GM18873 (cell line): ENCODE results near the gene SUSD1.

Source experiments
- ATAC-seq: cut with Tn5 transposase; IDR thresholded peaks from one replicate; pipeline ENCODE4 v1.9.1; 2021; ENCODE audit warnings: mild to moderate bottlenecking, moderate library complexity, moderate number of reproducible peaks; ENCODE audit not compliant: unreplicated experiment, low FRiP score

The SUSD1 gene

GRCh38 chr9:112174222-112174964 is 704 bp downstream of the SUSD1 start:
- ATAC-seq: peak; percentile 66

- ATAC-seq: no peak
These were observed 1.4 kb downstream of the SUSD1 start for GRCh38 chr9:112173489-112174221.

GRCh38 chr9:112170968-112171367 is 4.1 kb downstream of the SUSD1 start:
- ATAC-seq: no peak

- no peak for ATAC-seq
These were observed 4.9 kb downstream of the SUSD1 start for GRCh38 chr9:112170235-112170634.

- ATAC-seq: no peak
These were observed 5.7 kb downstream of the SUSD1 start for GRCh38 chr9:112169368-112169767.

- ATAC-seq: no peak
These were observed 6.9 kb downstream of the SUSD1 start for GRCh38 chr9:112168197-112168596.

GRCh38 chr9:112166176-112167140 is 8.6 kb downstream of the SUSD1 start:
- no peak for ATAC-seq

GRCh38 chr9:112162621-112163413 is 12.3 kb downstream of the SUSD1 start:
- ATAC-seq: no peak

- no peak for ATAC-seq
These were observed 15.3 kb downstream of the SUSD1 start for GRCh38 chr9:112159781-112160180.

GRCh38 chr9:112158656-112159367 is 16.3 kb downstream of the SUSD1 start:
- no peak for ATAC-seq

- no peak for ATAC-seq
These were observed 17.1 kb downstream of the SUSD1 start for GRCh38 chr9:112157961-112158360.

GRCh38 chr9:112157087-112157486 is 18.0 kb downstream of the SUSD1 start:
- ATAC-seq: no peak

- no peak for ATAC-seq
These were observed 25.9 kb downstream of the SUSD1 start for GRCh38 chr9:112149211-112149610.

- ATAC-seq: no peak
These were observed 29.2 kb downstream of the SUSD1 start for GRCh38 chr9:112145886-112146285.

GRCh38 chr9:112144807-112145206 is 30.3 kb downstream of the SUSD1 start:
- no peak for ATAC-seq

GRCh38 chr9:112142420-112142819 is 32.7 kb downstream of the SUSD1 start:
- no peak for ATAC-seq

- peak; percentile 15 for ATAC-seq
These were observed 34.2 kb downstream of the SUSD1 start for GRCh38 chr9:112140936-112141335.

- ATAC-seq: no peak
These were observed 38.0 kb downstream of the SUSD1 start for GRCh38 chr9:112137066-112137465.

- no peak for ATAC-seq
These were observed 39.4 kb downstream of the SUSD1 start for GRCh38 chr9:112135706-112136105.
